Stimulated activated CD4-positive, alpha-beta T cell treated with anti-CD3 and anti-CD28 coated beads, TNF-alpha, amount 100 ng/mL, for 1 hour (primary cell): Measurements from ENCODE around the gene CFAP45.

Experiments
- DNase-seq, 3 donors: peaks; one replicate each; pipeline ENCODE4 v3.0.0-alpha.2; 2020; ENCODE audit warnings: low read depth in 3 of 3, low spot score in 1 of 3

CFAP45 gene

GRCh38 chr1:159900086-159900680, at the start of gene CFAP45:
Gene CFAP45 (minus strand): TSS chr1:159900165. CDS start chr1:159900098, 67 bp downstream.
- no peak for DNase-seq

DNA sequence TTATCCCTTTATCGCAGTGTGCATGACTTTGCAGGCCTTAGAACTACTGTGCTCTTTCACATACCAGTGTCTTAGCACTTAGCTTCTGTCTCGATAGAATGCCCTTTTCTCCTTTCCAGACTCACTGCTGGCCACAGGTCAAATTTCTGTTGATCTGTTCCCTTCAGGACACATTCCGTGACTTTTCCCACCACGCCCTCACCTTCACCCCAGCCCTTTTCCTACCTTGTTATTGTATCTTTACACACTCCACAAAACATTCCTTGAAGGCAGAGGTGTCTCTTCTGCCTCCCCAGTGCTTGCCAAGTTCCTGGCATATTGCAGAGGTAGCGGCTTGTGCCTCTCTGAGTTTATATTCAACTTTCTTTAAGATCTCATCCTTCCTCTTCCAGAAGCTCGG, 49.2 kb upstream of the CFAP45 start:
- DNase-seq: no peak

DNA sequence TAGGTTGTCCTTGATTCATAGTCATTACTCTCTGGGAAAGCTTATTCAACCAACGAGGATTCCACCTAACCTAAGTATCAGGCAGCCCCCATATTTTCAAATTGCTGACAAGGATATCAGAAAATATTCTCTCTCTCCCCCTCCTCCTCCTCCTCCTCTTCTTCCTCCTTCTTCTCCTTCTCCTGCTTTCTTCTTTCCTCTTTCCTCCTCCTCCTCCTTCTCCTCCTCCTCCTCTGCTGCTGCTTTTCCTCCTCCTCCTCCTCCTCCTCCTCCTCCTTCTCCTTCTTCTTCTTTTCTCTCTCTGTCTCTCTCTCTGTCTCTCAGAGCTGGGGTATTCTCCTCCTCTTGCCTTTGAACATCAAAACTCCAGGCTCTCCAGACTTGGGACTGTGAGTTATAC, 48.0 kb upstream of the CFAP45 start:
- no peak for DNase-seq

- DNase-seq: no peak
These were observed 46.5 kb upstream of the CFAP45 start for GRCh38 chr1:159946242-159947187.

- peak in 2 of 3 donors; percentile 40 to 64 for DNase-seq
These were observed 45.7 kb upstream of the CFAP45 start, which contains the start of gene IGSF9 for GRCh38 chr1:159945483-159946241. Gene IGSF9 (minus strand): TSS chr1:159945613. CDS start chr1:159943454, 2,159 bp downstream.

GRCh38 chr1:159944623-159945455, 44.9 kb upstream of the CFAP45 start:
- no peak for DNase-seq

- no peak for DNase-seq
These were observed 44.1 kb upstream of the CFAP45 start for GRCh38 chr1:159943908-159944622.

GRCh38 chr1:159943278-159943640, 43.3 kb upstream of the CFAP45 start:
- DNase-seq: no peak

- no peak for DNase-seq
These were observed 42.8 kb upstream of the CFAP45 start for GRCh38 chr1:159942632-159943277.

DNA sequence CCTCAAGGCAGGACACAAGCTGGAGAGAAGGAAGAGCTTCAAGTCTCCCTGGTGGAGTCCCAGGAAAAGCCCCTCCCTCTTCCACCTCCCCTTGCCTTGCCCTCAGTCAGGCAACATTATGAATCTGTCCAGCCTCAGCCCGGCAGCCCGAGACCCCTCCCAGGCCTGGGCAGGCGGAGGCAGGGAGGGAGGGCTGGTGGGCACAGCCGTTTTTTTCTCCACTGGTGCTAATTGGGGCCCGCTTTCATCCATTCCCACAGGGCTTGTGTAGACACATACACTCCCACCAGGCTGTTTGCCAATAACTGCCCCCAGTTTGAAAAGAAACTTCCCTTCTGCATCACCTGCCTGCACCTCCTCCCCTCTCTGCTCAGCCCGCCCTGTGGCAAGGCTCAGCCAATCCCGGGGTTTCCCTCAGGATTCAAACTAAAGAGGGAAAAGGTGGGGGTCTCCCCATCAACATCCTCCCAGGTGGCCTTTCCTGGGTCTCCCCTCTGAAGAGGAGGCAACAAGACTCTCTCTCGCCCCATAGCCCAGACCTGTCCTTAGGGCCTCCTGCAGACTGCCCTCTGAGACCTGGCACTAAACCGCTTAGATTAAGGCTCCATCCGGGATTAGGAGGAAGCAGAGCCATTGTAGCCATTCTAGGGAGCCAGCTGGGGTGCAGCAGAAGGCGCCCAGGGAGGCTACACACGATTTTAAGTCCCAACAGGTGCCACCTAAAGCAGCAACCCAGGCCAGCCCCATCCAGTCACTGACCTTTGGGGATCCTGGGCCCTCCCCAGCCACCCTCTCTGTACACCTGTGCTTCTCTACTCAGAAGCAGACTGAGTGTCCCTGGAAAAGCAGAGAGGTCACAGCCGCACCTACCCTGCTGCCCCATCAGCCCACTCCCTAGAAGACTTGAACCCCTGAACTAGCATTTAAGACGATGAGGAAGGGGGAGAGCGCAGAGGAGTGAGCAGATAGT, 41.9 kb upstream of the CFAP45 start:
- no peak for DNase-seq

DNA sequence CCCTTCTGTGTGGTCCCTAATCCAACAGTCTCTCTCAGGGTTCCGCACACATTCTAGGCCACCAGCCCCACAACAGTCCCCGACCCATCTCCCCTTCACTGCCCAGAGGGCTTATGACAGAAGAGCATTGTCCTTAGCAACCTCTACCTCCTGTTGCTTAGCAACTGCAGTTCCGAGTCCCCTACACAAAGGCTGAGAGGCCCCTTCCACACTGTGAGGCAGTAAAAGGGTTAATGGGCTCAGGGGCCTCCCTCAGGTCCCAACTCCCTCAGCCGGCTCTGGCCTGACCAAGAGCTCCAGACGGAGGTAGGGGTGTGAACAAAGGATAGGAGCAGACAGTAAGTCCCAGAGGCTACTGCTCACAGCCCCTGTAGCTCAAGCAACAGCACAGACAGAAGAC, 41.2 kb upstream of the CFAP45 start:
- no peak for DNase-seq

DNA sequence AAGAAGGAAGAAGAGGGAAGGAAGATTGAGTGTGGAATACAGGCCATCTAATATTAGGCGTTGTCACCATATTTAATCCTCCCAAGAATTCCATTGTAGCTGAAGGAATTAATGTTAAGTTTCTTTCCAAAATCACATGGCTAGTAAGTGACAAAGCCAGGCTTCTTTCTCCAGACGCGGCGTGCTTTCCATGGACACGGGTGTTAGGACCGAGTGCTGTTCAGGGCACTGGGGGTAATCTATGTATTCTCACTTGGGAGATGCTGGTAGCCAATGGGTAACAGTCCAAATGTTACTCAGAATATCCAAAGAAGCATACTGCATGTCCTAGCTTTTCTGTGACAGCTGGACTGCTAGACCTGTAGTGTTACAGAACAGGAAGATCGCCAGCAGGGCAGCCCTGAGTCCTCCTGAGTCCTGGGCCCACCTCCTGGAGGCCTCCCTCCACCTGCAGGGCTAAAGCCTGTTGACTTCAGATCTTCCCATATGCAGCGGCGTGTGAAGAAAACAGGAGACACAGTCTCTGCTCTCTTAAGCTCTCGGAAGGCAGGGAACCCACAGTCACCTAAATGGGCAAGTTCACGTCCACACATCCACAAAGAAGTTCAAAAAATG, 40.1 kb upstream of the CFAP45 start:
- DNase-seq: no peak

DNA sequence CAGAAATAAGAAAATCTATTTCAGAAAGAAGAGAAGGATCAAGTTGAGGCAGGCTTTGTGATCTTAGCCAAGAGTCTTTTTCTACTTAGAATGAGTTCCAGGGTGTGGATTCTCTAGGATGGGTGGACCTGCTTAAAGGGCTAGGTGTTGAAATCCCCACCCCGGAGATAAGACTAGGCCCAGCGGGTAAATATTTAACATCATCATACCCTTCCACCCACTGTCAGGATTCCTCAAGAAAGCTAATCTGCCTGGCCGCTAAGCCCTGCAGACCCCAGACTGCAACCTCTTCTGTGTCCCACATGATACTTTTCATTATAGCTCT, 39.7 kb upstream of the CFAP45 start:
- DNase-seq: no peak

- no peak for DNase-seq
These were observed 39.1 kb upstream of the CFAP45 start for GRCh38 chr1:159938905-159939677.

DNA sequence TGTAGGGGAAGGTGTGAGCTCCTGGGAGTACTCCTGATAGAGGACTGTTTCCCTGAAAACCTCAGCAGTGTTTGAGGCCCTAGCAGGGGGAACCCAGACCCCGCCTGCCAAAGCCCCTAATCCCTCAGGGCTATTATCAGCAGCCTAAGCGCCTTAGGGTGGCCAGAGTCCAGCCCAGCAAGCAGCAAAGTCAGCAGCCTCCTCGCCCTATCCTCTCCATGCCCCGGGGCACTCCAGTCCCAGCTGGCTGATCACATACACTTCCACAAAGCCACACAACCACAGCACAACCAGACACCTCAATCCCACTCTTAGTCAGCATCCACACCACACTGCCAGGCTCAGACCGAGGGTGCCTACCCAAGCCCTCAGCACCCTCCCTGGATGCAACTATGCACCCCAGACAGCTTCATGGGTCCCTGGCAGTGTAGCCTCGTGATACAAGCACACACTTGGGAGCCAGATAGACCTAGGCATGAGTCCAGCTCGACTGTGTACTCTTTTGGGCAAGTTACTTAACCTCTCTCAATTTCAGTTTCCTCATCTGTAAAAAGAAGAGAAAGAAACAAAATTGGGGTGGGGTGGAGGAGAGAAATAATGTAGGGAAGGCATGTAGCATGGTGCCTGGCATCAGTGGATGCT, 38.4 kb upstream of the CFAP45 start:
- DNase-seq: no peak

DNA sequence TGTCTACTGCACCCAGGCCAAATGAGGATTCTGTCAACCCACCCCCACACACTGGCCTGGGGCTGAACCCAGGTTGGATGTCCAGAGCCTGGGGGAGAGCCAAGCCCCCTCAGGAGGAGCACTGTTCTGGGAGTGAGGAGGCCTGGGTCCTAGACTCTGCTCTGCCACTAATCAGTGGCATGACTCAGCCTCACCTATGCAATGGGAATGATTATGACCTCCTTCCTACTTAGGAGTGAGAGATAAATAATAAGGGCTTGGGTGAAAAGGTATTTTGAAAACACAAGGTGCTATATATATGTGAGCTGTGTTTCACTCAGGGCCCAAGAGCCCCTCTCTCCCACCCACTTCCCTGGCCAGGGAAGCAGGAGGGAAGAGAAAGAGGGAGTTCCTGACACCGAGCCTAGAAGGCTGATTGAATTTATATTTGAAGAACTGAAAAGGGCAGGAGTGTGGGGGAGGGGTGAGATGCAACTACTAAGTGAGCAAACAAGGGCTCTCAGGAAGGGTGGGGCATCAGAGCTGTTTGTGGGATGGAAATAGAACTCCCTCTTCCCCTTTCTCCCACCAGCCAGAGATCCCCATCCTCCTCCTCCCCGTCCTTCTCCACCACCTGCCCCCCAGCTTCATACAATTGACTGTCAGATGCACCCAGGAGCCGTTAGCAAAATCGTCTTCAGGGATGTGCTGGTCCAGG, 37.2 kb upstream of the CFAP45 start:
- DNase-seq: no peak
